GM12878 (cell line): Measurements from ENCODE around the gene RGS6. TPM values are rescaled to one million over a fixed set of nuclear protein-coding genes. Genes with fewer than 3 reads are reported as not detected.

Source experiments
- ATAC-seq: fragments of 200-7000 bp; cut with Tn5 transposase; 3 replicates; pipeline ENCODE4 v1.9.1; 2020; ENCODE audit warnings: mild to moderate bottlenecking, moderate library complexity
- BruUV-seq: library from RNA; stranded (reverse); fragments of 400-500 nt; replicated peaks from 2 replicates; lab custom pipeline; 2021; lab: Mats Ljungman, UMichigan
- CTCF ChIA-PET: fragments of 300-600 bp; sonication (Branson Sonifier 250); formaldehyde crosslinking; extraction: SDS; loops from one replicate; lab custom pipeline; 2021; ENCODE audit warnings: inconsistent platforms; lab: Yijun Ruan, JAX
- POLR2A ChIA-PET: fragments of 350-600 bp; formaldehyde crosslinking; extraction: SDS; loops from one replicate; lab custom pipeline; 2021; ENCODE audit warnings: inconsistent platforms; lab: Charles Lee
- RAD21 ChIA-PET: fragments of 300-600 bp; sonication (Branson Sonifier 250); formaldehyde crosslinking; loops from one replicate; lab custom pipeline; 2023; ENCODE audit warnings: antibody characterized with exemption; ENCODE audit not compliant: unreplicated experiment; lab: Charles Lee
- SMC1A ChIA-PET: fragments of 300-600 bp; sonication (Branson Sonifier 250); formaldehyde crosslinking; loops from one replicate; lab custom pipeline; 2023; ENCODE audit not compliant: unreplicated experiment, uncharacterized antibody; lab: Charles Lee
- DNase-seq: peaks from one replicate; pipeline ENCODE4 v3.0.0-alpha.2; 2011; ENCODE audit warnings: low read depth, low spot score
- FAIRE-seq: peaks from 3 replicates; lab custom pipeline; 2011; peaks lifted over from hg19 to GRCh38; lab: Jason Lieb, UNC
- H2AFZ ChIP-seq: 2 replicates; pipeline ENCODE4 v1.6.0; 2011; ENCODE audit warnings: low read depth, low read length, control low read depth; ENCODE audit not compliant: control insufficient read depth
- H3K27ac ChIP-seq: 2 replicates; pipeline ENCODE4 v1.5.1; 2011; ENCODE audit warnings: control low read depth; ENCODE audit not compliant: control insufficient read depth, insufficient read depth
- H3K27me3 ChIP-seq, 2 experiments: replicated peaks in 1 of 2; 2 replicates each; pipeline versions ENCODE4 v1.6.0 to v1.6.1; 2011; ENCODE audit warnings: low read length in 1 of 2; ENCODE audit not compliant: control insufficient read depth in 2 of 2, insufficient read depth in 2 of 2
- H3K36me3 ChIP-seq, 2 experiments: 2 replicates each; pipeline ENCODE4 v1.5.1; 2011; ENCODE audit warnings: low read length in 1 of 2; ENCODE audit not compliant: control insufficient read depth in 2 of 2, insufficient read depth in 2 of 2
- H3K4me1 ChIP-seq: 2 replicates; pipeline ENCODE4 v1.6.1; 2011; ENCODE audit warnings: mild to moderate bottlenecking, low read length, moderate library complexity, mixed read lengths; ENCODE audit not compliant: control insufficient read depth, insufficient read depth
- H3K4me2 ChIP-seq: 2 replicates; pipeline ENCODE4 v1.6.0; 2011; ENCODE audit warnings: control low read depth; ENCODE audit not compliant: control insufficient read depth, insufficient read depth
- H3K4me3 ChIP-seq: fragments of 200-600 bp; sonication (generic); 2 replicates; pipeline ENCODE4 v1.5.1; 2016
- H3K79me2 ChIP-seq: 2 replicates; pipeline ENCODE4 v1.6.0; 2011; ENCODE audit warnings: low read length; ENCODE audit not compliant: control insufficient read depth, insufficient read depth
- H3K9ac ChIP-seq: 2 replicates; pipeline ENCODE4 v1.8.0; 2011; ENCODE audit warnings: low read length, control low read depth, mixed read lengths; ENCODE audit not compliant: control insufficient read depth, insufficient read depth
- H3K9me3 ChIP-seq: replicated peaks from 3 replicates; pipeline ENCODE4 v1.5.1; 2011; ENCODE audit warnings: mild to moderate bottlenecking, low read length; ENCODE audit not compliant: control insufficient read depth, insufficient read depth
- H4K20me1 ChIP-seq: 2 replicates; pipeline ENCODE4 v1.6.0; 2011; ENCODE audit not compliant: control insufficient read depth, insufficient read depth
- ELK1 ChIP-seq: IDR thresholded peaks from 2 replicates; pipeline ENCODE4 v1.6.1; 2012; ENCODE audit warnings: low read depth, low read length, improper control_type of control experiment
- KDM1A ChIP-seq: fragments of 200-600 bp; sonication (generic); IDR thresholded peaks from 2 replicates; pipeline ENCODE4 v1.6.1; 2016; ENCODE audit warnings: borderline replicate concordance
- ZBTB40 ChIP-seq: fragments of 450-650 bp; IDR thresholded peaks from 2 replicates; pipeline ENCODE4 v1.6.1; 2016; ENCODE audit warnings: mild to moderate bottlenecking, moderate library complexity, borderline replicate concordance
- ZSCAN29 ChIP-seq: fragments of 450-650 bp; IDR thresholded peaks from 2 replicates; pipeline ENCODE4 v1.6.1; 2017; ENCODE audit warnings: mild to moderate bottlenecking, moderate library complexity
- in situ Hi-C: fragments of 300-500 bp; cut with MboI; formaldehyde crosslinking; loops from 9 replicates; pipeline ENCODE4 v1.14.3; 2018; ENCODE audit warnings: mixed read lengths
- intact Hi-C: fragments of 100-400 bp; cut with micrococcal nuclease; formaldehyde crosslinking; loops from one replicate; pipeline ENCODE4 v1.14.2; 2022; ENCODE audit not compliant: unreplicated experiment
- polyA plus RNA-seq, 11 experiments: library from polyadenylated mRNA; depleted of rRNA in 4 of 11; unstranded in 6 of 11; stranded (reverse) in 5 of 11; fragments of >200 nt; fragmentation: Nextera tagmentation in 4 of 11; fragmentation: Illumina TruSeq in 1 of 11; extraction: Ambion mirVana in 4 of 11; extraction: Trizol in 1 of 11; gene quantifications; 1 replicate in 1 of 11; 2 replicates in 10 of 11; pipeline versions ENCODE4 v1.2.1 to v1.2.3, GENCODE V29; 2011 to 2016; ENCODE audit warnings: inconsistent platforms in 2 of 11, missing spikeins in 2 of 11, low read depth in 1 of 11
- total RNA-seq, 4 experiments: library from RNA; depleted of rRNA in 3 of 4; stranded (reverse); fragments of >200 nt in 3 of 4; fragmentation: Illumina TruSeq in 1 of 4; extraction: Trizol in 1 of 4; gene quantifications; 2 replicates each; pipeline versions ENCODE4 v1.2.1 to v1.2.3, GENCODE V29; 2013 to 2021

The RGS6 gene
- total and polyA plus RNA-seq, 10 of the 15 experiments (the other 5 are each of a cell fraction or from before 2014, with no cell fraction given): 3.9 to 18.1 (median 12.4) TPM

GRCh38 chr14:72014486-72014885, 82.3 kb downstream of the RGS6 start (continued):
- TF ChIP-seq KDM1A: no peak
- no peak for TF ChIP-seq ZSCAN29

- in situ Hi-C loops (no loop called here), intact Hi-C loops (no loop called here)
- RAD21 ChIA-PET: interaction anchor here (3.2 kb wide), 1 partner anchor 84 kb away, joined by 17 read pairs; the partner anchor contains the start of gene RGS6
- H3K9me3 ChIP-seq: no peaks in the 10 kb centered on the region; the same call in 2 of the 3 replicates
- no peak overlapping the region for H3K4me3 ChIP-seq
- no peak overlapping the region for H3K4me2 ChIP-seq
- H3K27ac ChIP-seq: no peak overlapping the region
- CTCF ChIA-PET: interaction anchor here (1.5 kb wide), 1 partner anchor 14 kb away, joined by 4 read pairs; no protein-coding TSS in a partner anchor
- peak; percentile 91 for TF ChIP-seq ZBTB40
- TF ChIP-seq ELK1: no peak
- ATAC-seq (no peak), DNase-seq (no peak), FAIRE-seq (no peak)
- no peaks in the 10 kb centered on the region for H4K20me1 ChIP-seq
- BruUV-seq: no TSS peak
- no peaks in the 10 kb centered on the region for H3K36me3 ChIP-seq
- no peak overlapping the region for H3K9ac ChIP-seq
- POLR2A ChIA-PET: no interaction called here
- SMC1A ChIA-PET: interaction anchor here (1.0 to 1.5 kb wide), 3 partner anchors 11 to 56 kb away, joined by 3 to 8 read pairs (median 6); no protein-coding TSS in a partner anchor
- H2AFZ ChIP-seq: no peak overlapping the region
- H3K79me2 ChIP-seq: no peaks in the 10 kb centered on the region
- H3K4me1 ChIP-seq: no peaks in the 10 kb centered on the region
- H3K27me3 ChIP-seq: no peaks in the 10 kb centered on the region
Observed at GRCh38 chr14:72017290-72017689, 85.1 kb downstream of the RGS6 start.
